Stimulated activated memory B cell treated with anti-CD40 and anti-IgM and Interleukin-4, amounts not matched to agents 10 μg/mL and 1 μg/mL and 100 μg/mL, for 72 hours (primary cell): ENCODE data around the gene S100A4.

Experiments
- ATAC-seq: fragments of 150-1000 bp; cut with Tn5 transposase; 2 replicates; pipeline ENCODE4 v1.10.0; 2021
- H3K27ac Mint-ChIP-seq: one replicate; pipeline ENCODE4 v1.8.0; 2022; ENCODE audit warnings: mild to moderate bottlenecking, mixed read lengths
- H3K27me3 Mint-ChIP-seq: one replicate; pipeline ENCODE4 v1.8.0; 2022; ENCODE audit warnings: mixed read lengths
- H3K36me3 Mint-ChIP-seq: one replicate; pipeline ENCODE4 v1.8.0; 2022; ENCODE audit warnings: mixed read lengths
- H3K4me1 Mint-ChIP-seq: one replicate; pipeline ENCODE4 v1.8.0; 2022; ENCODE audit warnings: mixed read lengths
- H3K4me3 Mint-ChIP-seq: one replicate; pipeline ENCODE4 v1.8.0; 2022; ENCODE audit warnings: mild to moderate bottlenecking, moderate library complexity, mixed read lengths
- H3K9me3 Mint-ChIP-seq: one replicate; pipeline ENCODE4 v1.8.0; 2022; ENCODE audit warnings: mixed read lengths

Gene S100A4

GRCh38 chr1:153515504-153516394 is 29.9 kb downstream of the S100A4 start:
- no peak overlapping the region for H3K27ac Mint-ChIP-seq
- no peak overlapping the region for H3K4me3 Mint-ChIP-seq
- H3K9me3 Mint-ChIP-seq: no peaks in the 10 kb centered on the region
- no peak for ATAC-seq
- peaks cover 19% of the 10 kb centered on the region for H3K4me1 Mint-ChIP-seq
- no peaks in the 10 kb centered on the region for H3K36me3 Mint-ChIP-seq
- peaks cover 9% of the 10 kb centered on the region for H3K27me3 Mint-ChIP-seq

- Mint-ChIP-seq H3K27me3 (no peaks in the 10 kb centered on the region), H3K4me3 (no peak overlapping the region), H3K4me1 (peaks cover 20% of the 10 kb centered on the region), H3K36me3 (no peaks in the 10 kb centered on the region), H3K27ac (no peak overlapping the region), H3K9me3 (no peaks in the 10 kb centered on the region)
- ATAC-seq: no peak
These were observed 31.9 kb downstream of the S100A4 start for GRCh38 chr1:153513666-153514065.

- no peak for ATAC-seq
- no peaks in the 10 kb centered on the region for H3K36me3 Mint-ChIP-seq
- H3K27me3 Mint-ChIP-seq: no peaks in the 10 kb centered on the region
- peaks cover 14% of the 10 kb centered on the region for H3K4me1 Mint-ChIP-seq
- H3K4me3 Mint-ChIP-seq: no peak overlapping the region
- no peaks in the 10 kb centered on the region for H3K9me3 Mint-ChIP-seq
- no peak overlapping the region for H3K27ac Mint-ChIP-seq
These were observed 32.6 kb downstream of the S100A4 start for GRCh38 chr1:153513023-153513422.

DNA sequence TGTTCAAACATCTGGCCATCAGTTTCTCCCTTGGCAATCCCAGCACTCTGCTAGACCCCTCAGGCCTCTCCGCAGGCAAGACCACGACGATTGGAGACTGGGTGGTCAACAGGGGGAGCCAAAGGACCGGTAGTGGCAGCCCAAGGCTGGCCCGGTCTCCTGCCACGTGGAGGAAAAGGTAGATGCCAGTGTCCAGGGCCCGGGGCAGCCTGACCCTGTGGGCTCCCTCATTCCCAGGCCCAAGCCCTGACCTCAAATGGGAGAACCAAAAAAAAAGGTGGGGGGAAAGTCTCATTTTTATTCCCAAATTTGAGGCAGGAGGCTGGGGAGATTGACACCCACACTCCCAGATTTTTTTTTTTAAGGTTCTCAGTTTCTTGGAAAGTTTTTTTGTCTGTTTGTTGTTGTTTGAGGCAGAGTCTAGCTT is 34.6 kb downstream of the S100A4 start:
- no peaks in the 10 kb centered on the region for H3K27me3 Mint-ChIP-seq
- peaks cover 8% of the 10 kb centered on the region for H3K4me1 Mint-ChIP-seq
- H3K9me3 Mint-ChIP-seq: no peaks in the 10 kb centered on the region
- no peak overlapping the region for H3K27ac Mint-ChIP-seq
- ATAC-seq: peak; percentile 89
- H3K4me3 Mint-ChIP-seq: no peak overlapping the region
- H3K36me3 Mint-ChIP-seq: no peaks in the 10 kb centered on the region

- Mint-ChIP-seq H3K27me3 (no peaks in the 10 kb centered on the region), H3K27ac (no peak overlapping the region), H3K4me1 (peaks cover 7% of the 10 kb centered on the region), H3K4me3 (no peak overlapping the region), H3K9me3 (no peaks in the 10 kb centered on the region), H3K36me3 (no peaks in the 10 kb centered on the region)
- ATAC-seq: peak; percentile 64
These were observed 35.8 kb downstream of the S100A4 start for GRCh38 chr1:153509729-153510354.

DNA sequence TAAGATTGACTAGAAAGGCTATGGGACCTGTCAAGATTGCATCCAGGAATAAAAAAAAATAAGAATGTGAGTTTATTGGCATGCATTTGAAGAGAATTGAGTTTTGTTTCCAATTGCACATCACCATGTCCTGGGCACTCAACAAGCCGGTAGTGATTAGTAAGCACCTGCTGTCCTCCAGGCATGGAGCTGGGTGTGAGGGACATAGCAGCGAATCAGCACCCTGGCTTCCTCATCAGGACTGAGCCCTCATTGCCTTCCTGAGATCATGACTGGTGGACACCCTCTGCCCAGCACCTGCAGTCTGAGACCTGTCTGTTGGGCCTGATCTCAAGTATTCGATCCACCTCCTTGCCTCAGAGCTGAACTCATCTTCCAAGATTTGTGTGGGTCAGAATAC is 36.6 kb downstream of the S100A4 start:
- Mint-ChIP-seq H3K4me3 (no peak overlapping the region), H3K4me1 (peaks cover 7% of the 10 kb centered on the region), H3K9me3 (no peaks in the 10 kb centered on the region), H3K27ac (no peak overlapping the region), H3K27me3 (no peaks in the 10 kb centered on the region), H3K36me3 (no peaks in the 10 kb centered on the region)
- ATAC-seq: no peak

- Mint-ChIP-seq H3K36me3 (no peaks in the 10 kb centered on the region), H3K4me3 (no peak overlapping the region), H3K4me1 (peaks cover 7% of the 10 kb centered on the region), H3K27ac (peak overlapping the region; percentile 13), H3K27me3 (no peaks in the 10 kb centered on the region), H3K9me3 (no peaks in the 10 kb centered on the region)
- no peak for ATAC-seq
These were observed 37.6 kb downstream of the S100A4 start for GRCh38 chr1:153507926-153508583.

DNA sequence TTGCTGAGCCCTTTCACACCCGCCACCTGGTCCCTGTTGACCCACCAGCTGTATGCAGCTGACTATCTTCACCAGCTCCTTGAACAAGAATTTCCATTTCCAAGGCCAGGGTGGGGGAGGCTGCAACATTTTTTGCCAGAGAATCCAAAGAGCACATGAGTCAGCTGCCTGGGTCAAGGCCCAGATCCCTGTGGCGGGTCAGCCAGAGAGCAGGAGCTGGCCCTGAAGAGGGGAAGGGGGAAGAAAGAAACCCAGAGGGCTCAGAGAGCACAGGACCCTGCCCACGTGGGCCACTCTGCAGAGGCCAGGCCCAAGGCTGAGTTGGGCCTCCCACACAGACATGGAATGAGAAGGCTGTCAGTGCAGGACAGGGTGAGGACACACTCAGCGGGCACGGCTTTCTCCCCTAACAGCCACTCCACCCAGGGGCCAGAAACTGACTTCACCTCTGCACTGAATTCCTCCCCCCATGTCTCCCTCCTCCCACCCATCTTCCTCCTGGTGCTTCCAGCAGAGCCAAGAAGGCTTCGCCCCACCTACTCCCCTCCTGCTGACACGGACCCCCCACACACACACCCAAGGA is 38.7 kb downstream of the S100A4 start:
- no peak overlapping the region for H3K4me3 Mint-ChIP-seq
- peaks cover 7% of the 10 kb centered on the region for H3K4me1 Mint-ChIP-seq
- H3K27ac Mint-ChIP-seq: peak overlapping the region; percentile 13
- no peak for ATAC-seq
- no peaks in the 10 kb centered on the region for H3K36me3 Mint-ChIP-seq
- no peaks in the 10 kb centered on the region for H3K9me3 Mint-ChIP-seq
- no peaks in the 10 kb centered on the region for H3K27me3 Mint-ChIP-seq

DNA sequence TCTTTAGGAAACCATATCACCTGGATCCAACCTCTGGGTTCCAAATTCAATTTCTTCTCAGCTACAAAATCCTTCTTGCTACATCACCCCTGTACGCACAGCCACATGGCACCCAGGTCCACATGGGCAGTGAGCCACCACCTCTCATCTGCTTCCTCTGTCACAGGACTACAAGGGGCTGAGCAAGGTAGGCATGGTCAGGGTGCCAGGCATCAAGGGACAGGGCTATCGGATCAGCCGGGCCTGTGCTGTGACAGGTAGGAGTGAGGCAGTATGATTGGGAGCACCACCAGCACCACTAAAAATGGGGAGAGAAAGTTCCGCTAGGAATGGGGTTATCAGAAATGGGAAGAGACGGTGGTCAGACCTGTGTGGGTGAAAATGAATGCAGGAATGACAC is 39.2 kb downstream of the S100A4 start:
- Mint-ChIP-seq H3K4me1 (peaks cover 7% of the 10 kb centered on the region), H3K27ac (no peak overlapping the region), H3K9me3 (no peaks in the 10 kb centered on the region), H3K27me3 (no peaks in the 10 kb centered on the region), H3K36me3 (no peaks in the 10 kb centered on the region), H3K4me3 (no peak overlapping the region)
- no peak for ATAC-seq

GRCh38 chr1:153505576-153505975 is 40.0 kb downstream of the S100A4 start:
- H3K9me3 Mint-ChIP-seq: no peaks in the 10 kb centered on the region
- ATAC-seq: no peak
- H3K36me3 Mint-ChIP-seq: no peaks in the 10 kb centered on the region
- no peak overlapping the region for H3K4me3 Mint-ChIP-seq
- H3K4me1 Mint-ChIP-seq: peaks cover under 1% of the 10 kb centered on the region
- H3K27ac Mint-ChIP-seq: no peak overlapping the region
- no peaks in the 10 kb centered on the region for H3K27me3 Mint-ChIP-seq

DNA sequence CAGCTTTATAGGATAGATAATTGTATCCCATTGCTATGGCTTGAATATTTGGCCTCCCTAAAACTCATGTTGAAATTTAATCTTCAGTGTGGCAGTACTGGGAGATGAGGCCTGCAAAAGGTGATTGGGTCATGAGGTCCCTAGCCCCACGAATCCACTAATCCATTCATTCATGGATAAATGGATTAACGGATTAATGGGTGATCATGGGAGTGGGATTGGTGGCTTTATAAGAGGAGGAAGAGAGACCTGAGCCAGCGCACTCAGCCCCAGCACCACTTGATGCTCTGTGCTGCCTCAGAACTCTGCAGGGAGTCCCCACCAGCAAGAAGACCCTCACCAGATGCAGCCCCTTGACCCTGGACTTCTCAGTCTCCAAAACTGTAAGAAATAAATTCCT is 41.8 kb downstream of the S100A4 start:
- no peak for ATAC-seq
- Mint-ChIP-seq H3K36me3 (no peaks in the 10 kb centered on the region), H3K27me3 (peaks cover 13% of the 10 kb centered on the region), H3K27ac (no peak overlapping the region), H3K4me1 (no peaks in the 10 kb centered on the region), H3K4me3 (no peak overlapping the region), H3K9me3 (no peaks in the 10 kb centered on the region)

GRCh38 chr1:153498746-153499145 is 46.9 kb downstream of the S100A4 start:
- Mint-ChIP-seq H3K27me3 (peaks cover 13% of the 10 kb centered on the region), H3K4me1 (peaks cover 13% of the 10 kb centered on the region), H3K9me3 (no peaks in the 10 kb centered on the region), H3K27ac (no peak overlapping the region), H3K4me3 (no peak overlapping the region), H3K36me3 (no peaks in the 10 kb centered on the region)
- ATAC-seq: no peak

DNA sequence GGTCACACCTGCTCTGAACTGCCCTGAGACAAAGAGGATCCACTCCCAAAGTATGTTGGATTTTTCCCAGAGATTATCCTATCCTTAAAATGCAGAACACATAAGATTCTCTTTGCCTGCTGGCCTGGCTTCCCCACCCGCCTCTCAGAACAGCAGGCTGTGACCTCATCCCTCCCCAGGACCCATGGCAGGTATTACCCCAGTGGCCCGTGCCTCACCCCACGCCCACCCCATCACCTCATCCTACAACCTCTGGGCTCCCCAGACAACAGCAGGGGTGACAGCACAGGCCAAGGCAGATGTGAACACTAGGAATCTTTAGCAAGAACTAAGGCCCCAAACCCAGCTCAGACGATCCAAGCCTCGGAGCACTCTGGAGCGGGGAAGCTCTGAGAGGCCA is 50.1 kb downstream of the S100A4 start:
- Mint-ChIP-seq H3K4me3 (no peak overlapping the region), H3K9me3 (no peaks in the 10 kb centered on the region), H3K4me1 (peaks cover 20% of the 10 kb centered on the region), H3K27me3 (peaks cover 25% of the 10 kb centered on the region), H3K36me3 (no peaks in the 10 kb centered on the region), H3K27ac (peak overlapping the region; percentile 43)
- peak; percentile 64 for ATAC-seq

DNA sequence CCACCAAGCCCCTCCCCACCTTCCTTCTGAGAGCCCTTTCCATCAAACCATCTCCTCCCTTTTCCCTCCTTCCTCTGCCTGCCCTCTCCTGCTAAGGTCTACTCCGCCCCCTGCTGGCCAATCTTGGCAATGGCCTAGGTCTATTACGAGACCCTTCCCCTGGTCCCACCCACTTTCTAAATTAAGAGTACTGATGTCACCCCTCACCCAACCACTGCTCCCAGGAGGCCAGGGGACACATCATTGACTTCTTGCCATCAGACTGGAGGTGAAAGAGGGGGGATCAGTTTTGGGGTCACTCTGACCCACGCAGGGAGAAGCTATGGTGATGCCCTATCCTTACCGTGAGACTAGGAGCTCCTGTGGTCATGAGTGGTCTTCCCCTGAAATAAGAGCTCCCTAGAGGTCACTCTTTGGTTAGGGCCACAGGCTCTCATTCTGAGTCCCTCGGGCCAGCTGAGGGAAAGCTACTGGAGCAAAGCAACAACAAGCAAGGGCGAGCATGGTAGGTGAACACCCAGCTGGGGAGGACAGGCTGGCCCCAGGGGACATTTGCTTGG is 50.5 kb downstream of the S100A4 start:
- peaks cover 23% of the 10 kb centered on the region for H3K4me1 Mint-ChIP-seq
- no peaks in the 10 kb centered on the region for H3K36me3 Mint-ChIP-seq
- ATAC-seq: peak; percentile 81
- H3K27me3 Mint-ChIP-seq: peaks cover 22% of the 10 kb centered on the region
- peak overlapping the region; percentile 43 for H3K27ac Mint-ChIP-seq
- H3K9me3 Mint-ChIP-seq: no peaks in the 10 kb centered on the region
- no peak overlapping the region for H3K4me3 Mint-ChIP-seq
